HG03159 (cell line): Measurements from ENCODE around the gene IMPDH1.

Experiments
- ATAC-seq: cut with Tn5 transposase; IDR thresholded peaks from one replicate; pipeline ENCODE4 v1.9.1; 2021; ENCODE audit warnings: mild to moderate bottlenecking, moderate library complexity; ENCODE audit not compliant: unreplicated experiment

Gene IMPDH1

DNA sequence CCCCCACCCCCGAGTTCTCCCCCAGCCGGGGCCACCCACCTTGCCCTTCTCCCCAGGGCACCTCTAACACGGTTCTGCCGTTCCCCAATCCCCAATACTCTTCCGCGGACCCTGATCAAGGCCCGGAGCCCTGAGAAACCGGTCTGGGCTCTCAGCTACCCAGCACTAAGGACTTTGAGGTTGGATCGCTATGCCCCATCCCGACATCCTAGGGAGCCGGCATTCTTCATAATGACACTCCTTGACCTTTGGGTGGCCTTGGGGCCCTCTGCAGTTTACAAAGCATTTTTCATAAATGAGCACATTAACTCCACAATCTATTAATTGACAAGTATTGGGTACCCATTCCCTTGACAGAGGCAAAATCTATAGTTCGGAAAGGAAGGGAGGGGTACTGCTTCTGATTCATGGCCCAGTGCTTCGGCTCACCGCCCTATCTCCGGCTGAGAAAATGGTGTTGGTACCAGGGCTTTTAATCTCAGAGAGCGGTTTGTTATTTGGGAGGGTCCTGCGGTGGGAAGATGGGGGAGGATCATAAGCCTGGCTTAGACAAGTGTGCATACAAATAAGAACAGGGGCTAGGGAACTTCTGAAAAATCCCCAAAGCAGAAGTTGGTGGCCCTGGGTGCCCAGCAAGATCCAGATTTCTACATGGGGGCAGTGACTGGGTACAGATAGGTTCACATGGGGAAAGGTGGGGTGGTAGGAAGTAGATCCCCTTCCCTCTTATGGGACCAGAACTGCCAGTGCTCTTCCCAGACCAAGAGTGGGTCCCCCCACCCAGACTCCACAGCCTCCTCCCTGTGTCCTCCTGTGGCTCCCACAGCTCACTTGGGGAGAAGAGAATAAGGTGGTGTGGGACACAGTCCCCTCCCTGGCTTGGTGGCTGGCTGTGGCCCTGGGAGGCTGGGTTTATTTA, 3.2 kb downstream of the IMPDH1 start:
- no peak for ATAC-seq

DNA sequence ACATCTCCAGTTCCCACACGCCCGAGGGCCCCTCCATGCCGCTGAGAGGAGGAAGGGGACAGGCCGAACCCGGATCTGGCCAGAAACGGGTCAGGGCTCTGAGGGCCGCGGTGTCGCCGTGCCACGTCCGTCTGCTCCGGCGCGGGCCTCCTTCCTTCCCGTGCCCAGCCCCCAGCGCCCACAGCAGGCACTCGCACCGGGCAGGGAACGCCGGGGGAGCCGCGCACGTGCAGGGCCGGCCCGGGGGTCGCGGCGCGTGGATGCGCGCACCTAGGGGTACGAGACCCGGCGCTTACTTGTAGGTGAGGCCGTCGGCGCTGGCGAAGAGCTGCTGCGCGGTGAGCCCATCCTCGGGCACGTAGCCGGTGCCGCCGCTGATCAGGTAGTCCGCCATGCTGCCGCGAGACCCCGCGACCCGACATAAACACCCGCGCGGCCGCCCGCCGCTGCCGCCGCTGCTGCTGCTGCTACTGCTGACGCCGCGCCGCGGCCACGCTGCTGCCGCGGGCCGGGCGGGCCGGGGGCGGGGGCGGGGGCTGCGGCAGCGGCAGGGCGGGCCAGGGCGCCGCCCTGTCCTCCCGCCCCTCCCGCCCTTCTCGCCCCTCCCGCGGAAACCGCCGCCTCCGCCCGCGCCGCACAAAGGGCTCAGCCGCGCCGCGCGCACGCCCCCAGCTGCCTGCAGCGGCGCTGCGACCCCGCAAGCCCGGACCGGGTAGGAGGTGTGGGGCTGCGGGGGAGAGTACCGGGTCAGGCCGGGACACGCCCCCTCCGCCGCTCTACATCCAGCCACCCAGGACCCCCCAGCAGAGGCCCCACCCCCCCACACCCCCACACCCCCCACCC, 4.1 kb downstream of the IMPDH1 start:
- ATAC-seq, result no peak

DNA sequence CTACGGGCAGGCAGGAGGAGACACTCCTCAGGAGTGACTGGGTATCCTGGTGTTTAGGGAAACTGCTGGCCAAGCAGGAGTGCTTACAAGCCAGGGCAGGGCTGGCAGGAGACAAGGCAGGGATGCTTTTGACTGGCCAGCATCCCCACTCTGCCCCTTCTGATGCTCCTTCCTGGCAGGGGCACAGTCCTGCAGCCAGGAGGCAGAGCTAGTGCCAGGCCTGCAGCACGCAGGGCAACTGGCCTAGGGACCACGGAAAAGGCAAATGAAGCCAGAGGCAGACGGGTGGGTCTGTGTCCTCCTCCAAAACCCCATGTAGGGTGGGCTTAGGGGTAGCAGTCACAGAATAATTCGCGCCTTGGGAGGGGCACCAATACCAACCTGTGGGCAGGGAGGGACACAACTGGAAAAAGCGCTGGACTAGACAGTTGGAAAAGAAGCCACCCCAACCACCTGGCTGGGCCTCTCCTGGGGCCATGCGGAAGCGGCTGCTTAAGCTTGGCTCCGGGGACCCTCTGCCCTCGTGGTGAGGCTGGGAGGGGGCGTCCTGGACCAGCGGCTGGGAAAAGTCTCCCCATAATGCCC, 4.8 kb downstream of the IMPDH1 start:
- ATAC-seq, result no peak

DNA sequence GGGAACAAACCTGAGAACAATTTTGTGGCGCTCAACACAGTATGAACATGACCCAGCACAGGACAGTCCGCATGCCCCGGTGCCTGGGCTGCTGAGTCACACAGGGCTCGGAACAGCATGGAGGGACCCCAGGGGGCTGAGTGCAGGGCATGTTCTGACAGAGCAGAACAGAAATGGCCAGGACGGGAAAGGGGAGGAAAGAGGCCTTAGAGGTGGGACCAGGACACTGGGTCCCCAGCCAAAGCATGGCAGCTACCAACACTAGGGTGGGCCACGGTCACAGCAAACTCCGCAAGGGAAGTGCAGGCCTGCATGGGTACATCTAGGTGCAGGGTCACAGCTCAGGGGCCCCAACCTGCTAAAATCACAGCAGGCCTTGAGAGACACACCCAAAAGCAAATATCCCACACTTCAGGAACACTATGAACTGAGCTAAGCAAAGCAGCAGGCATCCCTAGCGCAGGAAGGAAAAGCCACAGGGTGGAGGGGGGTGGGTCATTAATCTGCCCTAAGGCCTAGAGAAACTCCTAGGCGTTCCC, 5.6 kb downstream of the IMPDH1 start:
- no peak for ATAC-seq

DNA sequence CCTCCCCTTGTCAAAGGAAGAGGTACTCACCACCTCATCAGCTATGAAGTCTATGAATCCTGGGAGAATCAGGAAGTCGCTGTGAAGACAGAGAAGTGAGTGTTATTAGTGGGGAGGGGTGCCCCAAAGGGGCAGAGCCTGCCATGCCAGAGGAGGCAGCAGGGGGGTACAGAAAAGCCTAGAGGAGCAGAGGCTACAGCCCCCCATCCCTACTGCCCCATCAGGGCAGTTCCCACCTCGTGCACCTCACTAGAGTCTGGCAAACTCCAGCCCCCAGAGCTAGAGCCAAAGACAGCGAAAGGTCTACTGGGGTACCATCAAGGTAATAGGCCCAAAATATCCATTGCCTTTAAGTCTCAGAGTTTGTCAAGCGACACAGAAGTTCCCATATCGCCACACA, 6.1 kb downstream of the IMPDH1 start:
- ATAC-seq, result no peak

DNA sequence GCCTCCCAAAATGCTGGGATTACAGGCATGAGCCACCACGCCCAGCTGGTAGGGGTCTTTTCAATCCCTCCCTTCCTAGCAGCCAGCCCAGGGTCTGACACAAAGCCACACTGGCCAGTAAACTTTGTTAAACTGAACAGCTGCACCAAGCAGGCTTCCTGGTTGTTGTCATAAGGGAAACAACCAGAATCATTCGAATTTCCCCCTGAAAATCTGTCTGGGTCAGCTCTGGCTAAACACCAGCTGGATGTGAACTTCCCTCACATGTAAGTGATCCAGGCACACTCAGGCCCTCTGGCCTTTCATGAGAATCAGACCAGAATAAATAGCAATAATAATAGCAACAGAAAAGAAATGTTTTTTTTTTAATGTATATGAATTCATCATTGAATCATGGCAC, 7.4 kb downstream of the IMPDH1 start:
- no peak for ATAC-seq

DNA sequence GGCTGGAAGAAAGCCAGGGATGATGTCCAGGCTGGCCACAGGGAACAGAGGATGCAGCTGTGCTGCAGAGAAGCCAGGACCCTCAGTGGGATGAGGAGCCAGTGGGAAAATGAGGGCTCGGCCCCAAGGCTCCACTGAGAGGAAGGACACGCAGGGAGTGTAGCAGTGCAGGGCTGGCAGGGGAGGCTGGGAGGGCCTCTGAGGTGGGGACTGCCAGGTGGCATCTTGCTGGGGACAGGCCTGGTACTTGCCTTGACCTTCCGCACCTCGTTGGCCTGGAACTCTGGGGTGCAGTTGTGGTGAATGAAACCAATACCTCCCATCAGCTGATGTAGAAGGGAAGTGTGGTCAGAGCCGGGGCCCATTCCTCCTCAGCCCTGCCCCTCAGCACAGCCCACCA, 9.2 kb downstream of the IMPDH1 start:
- no peak for ATAC-seq

DNA sequence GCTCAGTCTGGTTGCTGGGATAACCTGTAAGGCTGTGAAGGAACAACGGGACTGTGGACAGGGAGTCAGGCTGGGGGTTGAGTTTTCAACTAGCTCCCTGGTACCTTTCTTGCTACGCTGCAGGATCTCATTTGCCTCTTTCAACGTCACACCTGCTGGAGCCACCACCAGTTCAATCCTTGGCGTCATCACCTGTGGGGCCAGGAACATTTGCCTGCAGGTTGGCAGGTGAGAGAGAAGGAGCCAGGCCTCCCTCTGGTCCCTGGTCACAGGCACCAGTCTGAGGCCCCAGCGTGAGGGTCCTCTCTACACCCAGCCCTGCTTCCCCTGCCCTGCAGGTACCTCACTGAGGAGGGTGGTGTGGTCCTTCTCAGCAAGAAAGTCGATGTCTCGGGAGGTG, 9.8 kb downstream of the IMPDH1 start:
- ATAC-seq, result no peak

DNA sequence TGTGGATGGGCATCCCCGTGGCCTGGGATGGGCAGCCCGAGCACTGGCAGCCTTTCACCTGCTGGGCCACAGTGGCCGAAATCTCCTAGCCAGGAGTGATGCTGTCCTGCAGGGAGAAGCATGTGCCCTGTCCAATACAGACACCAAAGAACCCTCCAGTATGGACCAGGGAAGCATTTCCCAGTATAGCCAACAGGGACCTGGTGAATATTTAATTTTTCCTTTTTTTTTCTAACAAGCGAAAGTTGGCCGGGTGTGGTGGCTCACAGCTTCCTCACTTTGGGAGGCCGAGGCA, 11.0 kb downstream of the IMPDH1 start:
- no peak for ATAC-seq

DNA sequence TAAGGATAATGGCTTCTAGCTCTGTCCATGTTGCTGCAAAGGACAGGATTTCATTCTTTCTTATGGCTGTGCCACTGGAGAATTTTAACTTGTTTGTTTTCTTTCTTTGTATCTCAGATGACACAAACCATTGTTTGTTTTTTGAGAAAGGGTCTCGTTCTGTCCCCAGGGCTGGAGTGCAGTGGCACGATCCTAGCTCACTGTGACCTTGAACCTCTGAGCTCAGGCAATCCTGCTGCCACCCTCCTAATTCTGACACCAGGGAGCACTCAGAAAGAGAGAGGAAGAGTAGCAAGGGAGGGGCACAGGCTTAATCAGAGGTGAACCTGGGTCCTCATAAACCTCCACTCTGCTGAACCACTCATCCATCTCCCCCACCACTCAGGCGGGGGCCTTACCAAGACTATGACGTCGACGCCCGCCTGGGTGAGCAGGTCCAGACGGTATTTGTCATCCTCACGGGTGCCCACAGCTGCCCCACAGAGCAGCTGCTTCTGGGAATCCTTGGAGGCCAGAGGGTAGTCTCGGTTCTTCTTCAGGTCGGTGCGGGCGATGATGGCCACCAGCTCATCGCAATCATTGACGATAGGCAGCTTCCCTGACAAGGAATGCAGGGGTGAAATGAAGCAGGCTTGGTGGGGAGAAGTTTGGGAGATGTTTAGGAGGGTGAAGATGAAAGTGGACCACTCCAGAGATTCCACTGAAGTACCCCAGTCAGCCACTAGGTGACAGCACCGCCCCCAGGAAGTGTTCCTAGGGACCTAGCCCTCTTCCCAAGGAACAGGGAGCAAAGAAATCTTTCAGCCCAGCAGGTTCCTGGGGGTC, 11.6 kb downstream of the IMPDH1 start:
- ATAC-seq, result no peak

DNA sequence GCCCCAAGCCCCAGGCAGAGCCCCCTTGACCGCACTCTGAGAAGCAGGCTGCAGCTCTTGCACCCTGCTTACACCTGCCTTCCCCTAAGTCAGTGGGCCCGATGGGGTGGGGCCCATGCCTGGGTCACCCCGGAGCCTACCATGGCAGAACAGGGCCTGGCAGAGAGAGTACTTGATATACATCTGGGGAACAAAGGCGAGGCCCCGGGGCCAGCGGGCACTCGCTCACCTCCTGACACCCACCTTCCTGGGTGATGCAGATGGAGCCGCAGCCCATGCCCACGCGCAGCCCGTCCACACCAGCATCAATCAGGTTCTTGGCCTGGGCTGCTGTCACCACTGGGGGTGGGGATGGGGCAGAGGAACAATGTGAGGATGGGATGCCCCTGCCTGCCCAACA, 13.4 kb downstream of the IMPDH1 start:
- no peak for ATAC-seq

DNA sequence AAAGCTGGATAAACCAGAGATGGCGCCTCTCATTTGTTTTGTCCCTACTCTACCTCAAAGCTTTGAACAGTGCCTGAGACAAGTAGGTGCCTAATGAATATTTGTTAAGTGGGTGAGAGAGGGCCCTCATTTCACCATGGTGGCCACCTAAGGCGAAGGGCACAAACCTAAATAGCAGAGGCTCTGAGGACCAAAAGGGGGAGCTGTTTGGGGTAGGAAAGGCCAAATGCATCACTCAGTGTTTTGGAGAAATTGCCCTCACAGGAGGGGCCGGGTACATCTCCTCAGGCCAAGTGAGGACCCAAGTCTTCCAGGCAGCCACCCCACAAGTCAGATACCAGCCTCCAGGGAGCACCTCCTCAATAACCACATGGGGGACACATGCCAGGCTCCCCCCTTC, 14.0 kb downstream of the IMPDH1 start:
- no peak for ATAC-seq

DNA sequence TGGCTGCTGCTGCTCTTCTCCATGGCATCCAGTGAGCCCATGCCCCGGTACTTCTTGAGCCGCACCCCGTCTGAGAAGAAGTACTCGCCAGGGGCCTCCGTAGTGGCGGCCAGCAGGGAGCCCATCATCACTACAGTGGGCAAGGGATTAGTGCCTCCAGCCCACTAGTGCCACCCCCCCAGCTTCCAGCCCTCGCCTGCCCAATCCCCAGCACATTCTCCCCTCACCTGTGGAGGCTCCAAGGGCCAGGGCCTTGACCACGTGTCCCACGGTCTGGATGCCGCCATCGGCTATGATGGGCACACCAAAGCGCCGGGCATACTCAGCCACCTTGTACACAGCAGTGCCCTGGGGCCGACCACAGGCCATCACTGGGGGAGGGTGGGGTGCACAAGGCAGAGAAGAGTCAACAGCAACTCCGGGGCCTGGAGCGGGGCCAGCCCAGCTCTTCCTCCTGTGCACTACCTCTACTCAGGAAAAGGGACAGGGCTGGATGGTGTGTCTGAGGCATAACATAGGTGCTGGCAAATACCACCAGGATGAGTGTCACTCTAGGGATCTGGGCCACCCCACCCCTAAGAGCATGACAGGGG, 14.8 kb downstream of the IMPDH1 start:
- no peak for ATAC-seq

DNA sequence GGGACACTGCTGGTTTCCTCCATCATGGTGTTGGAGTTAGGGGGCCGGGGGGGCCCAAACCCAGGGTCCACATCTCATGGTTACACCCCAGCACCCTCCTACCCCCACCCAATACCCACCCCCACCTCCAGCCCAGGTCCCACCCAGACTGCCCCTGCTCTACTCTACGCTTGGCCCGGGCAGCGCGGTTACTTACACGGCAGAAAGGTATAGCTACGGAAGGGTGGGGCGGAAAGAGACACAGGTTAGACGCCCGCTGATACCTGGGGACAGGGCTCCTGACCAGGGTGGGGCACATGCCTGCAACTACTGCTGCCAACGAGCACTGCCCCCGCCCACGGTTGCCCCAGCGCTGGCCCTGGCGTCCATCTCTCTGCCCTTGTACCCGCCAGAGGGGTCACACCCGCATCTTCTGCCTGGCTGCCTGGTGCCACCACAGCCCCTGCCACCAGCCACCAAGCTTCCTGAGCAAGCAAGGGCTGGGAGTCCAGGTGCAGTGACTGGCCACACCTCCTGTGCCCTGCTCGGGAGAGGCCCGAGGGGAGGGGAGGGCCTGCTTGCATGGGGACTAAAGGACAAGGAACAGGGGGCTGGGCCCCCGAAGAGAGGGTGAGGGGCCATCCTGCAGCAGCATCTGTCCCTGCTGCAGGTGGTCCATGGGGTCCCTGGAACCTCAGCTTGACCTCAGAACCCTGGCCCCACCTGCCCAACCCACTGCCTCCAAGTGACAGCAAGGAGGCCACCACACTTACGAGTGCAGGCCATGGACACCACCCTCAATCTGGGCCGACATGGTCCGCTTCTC, 16.1 kb downstream of the IMPDH1 start:
- no peak for ATAC-seq

DNA sequence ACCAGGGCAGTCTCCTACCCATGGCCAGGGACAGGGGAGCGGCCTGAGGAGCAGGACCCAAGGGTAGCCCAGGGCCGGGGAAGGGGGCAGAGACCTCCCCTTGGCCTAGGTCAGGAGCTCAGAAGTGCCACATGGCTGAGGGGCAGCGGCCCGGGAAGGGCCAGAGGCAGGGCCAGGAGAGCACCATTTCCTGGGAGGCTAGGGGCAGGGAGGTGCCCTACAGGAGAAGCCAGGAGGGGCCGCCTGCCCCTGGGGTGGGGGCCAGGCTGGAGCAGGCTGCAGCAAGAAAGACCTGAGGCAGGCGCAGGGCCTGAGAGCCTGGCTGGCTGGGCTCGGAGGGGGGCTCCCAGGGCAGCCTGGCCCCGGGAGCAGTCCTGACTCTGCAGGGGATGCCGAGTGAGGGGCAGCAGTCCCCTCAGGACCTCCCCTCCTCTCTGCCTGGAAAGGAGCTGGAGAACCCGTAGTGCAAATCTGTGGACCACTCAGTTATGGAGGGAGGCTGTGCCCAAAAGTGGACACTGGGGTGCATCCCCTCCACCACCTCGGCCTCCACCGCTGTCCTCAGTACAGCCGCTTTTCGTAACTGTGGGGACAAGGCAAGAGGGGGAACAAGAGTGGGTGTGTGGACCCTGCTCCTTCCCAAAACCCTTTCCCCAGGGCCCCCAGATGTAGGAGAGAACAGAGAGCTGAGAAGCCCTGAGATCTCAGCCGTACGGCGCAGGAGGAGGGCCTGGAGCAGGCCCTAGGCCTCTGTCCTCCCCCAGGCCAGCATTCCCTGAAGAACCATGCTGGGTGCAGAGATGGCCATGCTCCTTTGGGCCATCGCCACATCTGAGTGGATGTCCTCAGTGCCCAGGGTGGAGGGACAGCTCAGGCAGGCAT, 17.1 kb downstream of the IMPDH1 start:
- no peak for ATAC-seq

DNA sequence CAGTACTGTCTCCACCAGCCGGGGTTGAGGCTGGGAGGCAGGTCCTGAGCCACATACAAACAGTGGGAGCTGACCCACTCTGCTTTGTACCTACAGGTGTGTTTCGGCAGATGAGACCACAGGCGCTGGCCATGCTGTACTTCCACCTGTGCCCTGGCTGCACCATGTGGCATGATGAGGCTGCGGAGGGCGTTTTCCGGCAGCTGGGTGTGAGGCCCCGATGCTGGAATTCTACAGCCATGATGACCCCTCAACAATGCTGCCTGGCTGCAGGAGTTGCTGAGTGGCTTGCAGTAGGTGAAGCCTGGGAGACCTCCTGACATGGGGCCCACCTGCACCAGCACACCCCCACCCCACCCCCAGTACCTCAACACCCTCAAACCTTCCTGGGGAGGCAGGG, 18.0 kb downstream of the IMPDH1 start:
- ATAC-seq, result no peak

DNA sequence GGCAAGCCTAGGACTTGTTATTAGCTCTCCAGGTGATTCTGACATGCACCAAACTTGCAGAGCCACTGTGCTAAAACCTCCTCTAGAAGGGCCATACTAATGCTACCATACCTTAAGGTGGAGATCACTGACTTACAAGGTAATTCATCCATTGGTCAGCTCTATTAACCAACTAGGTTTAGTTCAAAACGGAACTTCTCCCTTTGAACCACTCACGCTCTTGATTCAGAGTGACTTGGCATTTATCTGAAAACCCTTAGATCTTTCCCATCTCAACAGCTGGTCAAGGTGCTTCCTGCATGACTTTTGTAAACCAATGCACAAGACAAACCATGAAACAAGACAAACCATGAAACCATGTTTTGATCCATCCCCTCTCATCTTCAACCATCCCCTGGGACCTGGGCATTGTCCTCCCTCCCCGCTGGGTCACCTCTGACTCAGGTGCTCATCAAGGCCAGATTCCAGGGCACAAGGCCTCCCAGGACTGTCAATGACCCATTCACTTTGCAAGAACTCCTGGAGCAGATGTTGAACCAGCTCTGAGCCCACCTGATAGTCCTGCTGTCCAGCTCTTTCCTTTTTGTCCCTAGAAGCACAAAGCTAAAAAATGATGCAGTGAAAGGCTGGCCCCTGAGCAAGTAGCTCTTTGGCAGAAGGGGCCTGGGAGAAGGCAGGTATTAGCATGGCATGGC, 18.8 kb downstream of the IMPDH1 start:
- ATAC-seq, result no peak
